ENCODE measurements around the gene LONRF3. TPM values are rescaled to one million over a fixed set of nuclear protein-coding genes. Genes with fewer than 3 reads are reported as not detected.
"Not testable (repeated sequence)": the region's sequence is repeated elsewhere in the genome, so short reads cannot be mapped to it uniquely, and the experiment has no call there.

LONRF3 gene
- total RNA-seq, 2 donors from 2014 or later: 14.2 to 17.0 TPM

GRCh38 chrX:118973389-118974087 is 880 bp upstream of the LONRF3 start:
- DNase-seq: no peak
- Mint-ChIP-seq H3K27ac (peak overlapping the region; percentile 96), H3K27me3 (peaks cover 8% of the 10 kb centered on the region), H3K4me3 (peak overlapping the region; percentile 96), H3K36me3 (ENCODE audit: low read depth) (no peaks in the 10 kb centered on the region), H3K4me1 (peaks cover 11% of the 10 kb centered on the region)
- no peak for ATAC-seq
- H3K9me3 ChIP-seq (ENCODE audit: control insufficient read depth, low read length, poor library complexity, severe bottlenecking): no peaks in the 10 kb centered on the region

DNA sequence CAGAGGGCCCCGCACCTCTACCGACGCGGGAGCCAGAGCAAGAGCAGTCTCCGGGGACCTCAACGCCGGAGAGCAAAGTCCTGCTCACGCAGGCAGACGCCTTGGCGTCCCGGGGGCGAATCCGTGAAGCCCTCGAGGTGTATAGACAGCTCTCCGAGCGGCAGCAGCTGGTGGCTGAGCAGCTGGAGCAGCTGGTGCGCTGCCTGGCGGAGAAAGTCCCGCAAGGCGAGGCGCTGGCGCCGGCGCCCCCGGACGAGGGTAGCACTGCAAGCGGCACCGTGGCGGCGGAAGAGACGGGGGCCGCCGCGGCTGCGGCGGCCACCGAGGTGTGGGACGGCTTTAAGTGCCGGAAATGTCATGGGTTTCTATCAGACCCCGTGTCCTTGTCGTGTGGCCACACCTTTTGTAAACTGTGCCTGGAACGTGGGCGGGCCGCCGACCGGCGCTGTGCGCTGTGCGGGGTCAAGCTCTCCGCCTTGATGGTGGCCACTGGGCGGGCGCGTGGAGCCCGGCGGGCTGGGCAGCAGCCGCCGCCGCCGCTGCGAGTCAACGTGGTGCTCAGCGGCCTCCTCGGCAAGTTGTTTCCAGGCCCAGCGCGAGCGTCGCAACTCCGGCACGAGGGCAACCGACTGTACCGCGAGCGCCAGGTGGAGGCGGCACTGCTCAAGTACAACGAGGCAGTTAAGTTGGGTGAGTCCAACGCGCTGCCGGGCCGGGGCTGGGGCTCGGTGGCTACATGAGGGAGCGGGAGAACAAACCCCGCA is 672 bp downstream of the LONRF3 start:
- Mint-ChIP-seq H3K27me3 (peaks cover 8% of the 10 kb centered on the region), H3K4me1 (peaks cover 11% of the 10 kb centered on the region), H3K36me3 (ENCODE audit: low read depth) (no peaks in the 10 kb centered on the region), H3K4me3 (peak overlapping the region; percentile 96), H3K27ac (peak overlapping the region; percentile 96)
- DNase-seq: peak; percentile 46 to 52 (median 52)
- peak; percentile 73 for ATAC-seq
- H3K9me3 ChIP-seq (ENCODE audit: control insufficient read depth, low read length, poor library complexity, severe bottlenecking): no peaks in the 10 kb centered on the region

- H3K36me3 Mint-ChIP-seq (ENCODE audit: low read depth): no peaks in the 10 kb centered on the region
Observed at GRCh38 chrX:118975831-118976598, 1.6 kb downstream of the LONRF3 start.

GRCh38 chrX:118976599-118977340 is 2.4 kb downstream of the LONRF3 start:
- peak overlapping the region; percentile 37 for H3K27ac Mint-ChIP-seq
- peak overlapping the region; percentile 96 for H3K4me3 Mint-ChIP-seq
- no peaks in the 10 kb centered on the region for H3K36me3 Mint-ChIP-seq (ENCODE audit: low read depth)
- peaks cover 8% of the 10 kb centered on the region for H3K27me3 Mint-ChIP-seq
- peaks cover 15% of the 10 kb centered on the region for H3K4me1 Mint-ChIP-seq
- ATAC-seq (no peak), DNase-seq (peak in 2 of 3 donors; percentile 18)
- H3K9me3 ChIP-seq (ENCODE audit: control insufficient read depth, low read length, poor library complexity, severe bottlenecking): no peaks in the 10 kb centered on the region

More at GRCh38 chrX:118975831-118976598, 1.6 kb downstream of the LONRF3 start:
- no peaks in the 10 kb centered on the region for H3K9me3 ChIP-seq (ENCODE audit: control insufficient read depth, low read length, poor library complexity, severe bottlenecking)
- DNase-seq: peak; percentile 39 to 68 (median 52)
- Mint-ChIP-seq H3K27me3 (peaks cover 8% of the 10 kb centered on the region), H3K4me1 (peaks cover 13% of the 10 kb centered on the region), H3K4me3 (peak overlapping the region; percentile 96), H3K27ac (peak overlapping the region; percentile 96)
- peak; percentile 48 for ATAC-seq

- H3K36me3 Mint-ChIP-seq (ENCODE audit: low read depth): no peaks in the 10 kb centered on the region
- H3K4me1 Mint-ChIP-seq: peaks cover 17% of the 10 kb centered on the region
- ATAC-seq (no peak), DNase-seq (no peak)
- H3K27me3 Mint-ChIP-seq: peaks cover 8% of the 10 kb centered on the region
- peak overlapping the region; percentile 37 for H3K27ac Mint-ChIP-seq
- peak overlapping the region; percentile 80 for H3K4me3 Mint-ChIP-seq
- H3K9me3 ChIP-seq (ENCODE audit: control insufficient read depth, low read length, poor library complexity, severe bottlenecking): no peaks in the 10 kb centered on the region
Observed at GRCh38 chrX:118977424-118977823, 3.0 kb downstream of the LONRF3 start.

DNA sequence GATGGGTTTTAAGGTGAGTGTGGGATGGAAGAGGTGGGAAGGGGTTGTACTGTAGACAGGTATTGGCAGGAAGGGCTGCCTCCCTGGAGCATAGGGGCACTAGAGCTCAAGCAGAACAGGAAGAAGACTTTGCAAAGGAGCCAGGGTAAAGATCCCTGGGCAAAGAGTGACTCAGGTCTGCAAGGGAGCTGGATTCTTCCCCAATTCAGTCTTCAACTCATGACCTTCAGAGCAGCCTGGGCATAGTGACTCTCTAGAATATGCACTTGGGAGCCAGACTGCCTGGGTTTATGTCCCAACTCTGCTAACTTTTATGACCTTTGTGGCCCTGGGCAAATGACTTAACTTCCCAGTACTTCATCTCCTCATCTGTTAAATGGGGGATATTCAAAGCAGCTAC is 4.0 kb downstream of the LONRF3 start:
- ATAC-seq (no peak), DNase-seq (no peak)
- H3K4me1 Mint-ChIP-seq: peaks cover 17% of the 10 kb centered on the region
- H3K9me3 ChIP-seq (ENCODE audit: control insufficient read depth, low read length, poor library complexity, severe bottlenecking): no peaks in the 10 kb centered on the region
- H3K27me3 Mint-ChIP-seq: no peaks in the 10 kb centered on the region
- no peak overlapping the region for H3K27ac Mint-ChIP-seq
- no peak overlapping the region for H3K4me3 Mint-ChIP-seq
- H3K36me3 Mint-ChIP-seq (ENCODE audit: low read depth): no peaks in the 10 kb centered on the region

GRCh38 chrX:118980761-118981160 is 6.3 kb downstream of the LONRF3 start:
- ATAC-seq (no peak), DNase-seq (no peak)
- Mint-ChIP-seq H3K4me3 (no peak overlapping the region), H3K27me3 (no peaks in the 10 kb centered on the region), H3K4me1 (peaks cover 9% of the 10 kb centered on the region), H3K36me3 (ENCODE audit: low read depth) (no peaks in the 10 kb centered on the region), H3K27ac (no peak overlapping the region)
- H3K9me3 ChIP-seq (ENCODE audit: control insufficient read depth, low read length, poor library complexity, severe bottlenecking): no peaks in the 10 kb centered on the region

GRCh38 chrX:118983513-118983912 is 9.1 kb downstream of the LONRF3 start:
- ATAC-seq: no peak
- Mint-ChIP-seq H3K27ac (no peak overlapping the region), H3K27me3 (no peaks in the 10 kb centered on the region)

DNA sequence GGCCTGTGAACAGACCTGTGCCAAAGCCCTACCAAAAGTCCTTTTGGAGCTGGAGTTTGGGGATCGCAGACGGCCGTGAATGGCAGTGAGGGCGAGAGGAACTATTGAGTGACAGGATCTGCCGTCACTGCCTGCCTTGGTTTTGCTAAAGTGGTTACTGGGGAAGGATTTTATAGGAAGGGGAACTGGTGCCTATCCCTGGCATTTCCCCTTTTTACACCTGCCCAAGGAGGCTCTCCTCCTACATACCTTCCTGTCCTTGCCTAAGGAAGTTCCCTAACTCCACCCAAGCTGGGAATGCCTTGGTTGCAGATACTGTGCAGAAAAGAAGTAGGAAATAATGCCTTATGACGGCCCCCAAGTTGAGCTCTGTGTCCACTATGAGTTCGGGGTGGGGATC is 14.5 kb downstream of the LONRF3 start:
- H3K36me3 Mint-ChIP-seq (ENCODE audit: low read depth): peaks cover 2% of the 10 kb centered on the region

More at GRCh38 chrX:118983513-118983912, 9.1 kb downstream of the LONRF3 start:
- no peaks in the 10 kb centered on the region for H3K9me3 ChIP-seq (ENCODE audit: control insufficient read depth, low read length, poor library complexity, severe bottlenecking)
- H3K4me1 Mint-ChIP-seq: peaks cover 5% of the 10 kb centered on the region
- no peaks in the 10 kb centered on the region for H3K36me3 Mint-ChIP-seq (ENCODE audit: low read depth)
- H3K4me3 Mint-ChIP-seq: no peak overlapping the region
- DNase-seq: no peak

DNA sequence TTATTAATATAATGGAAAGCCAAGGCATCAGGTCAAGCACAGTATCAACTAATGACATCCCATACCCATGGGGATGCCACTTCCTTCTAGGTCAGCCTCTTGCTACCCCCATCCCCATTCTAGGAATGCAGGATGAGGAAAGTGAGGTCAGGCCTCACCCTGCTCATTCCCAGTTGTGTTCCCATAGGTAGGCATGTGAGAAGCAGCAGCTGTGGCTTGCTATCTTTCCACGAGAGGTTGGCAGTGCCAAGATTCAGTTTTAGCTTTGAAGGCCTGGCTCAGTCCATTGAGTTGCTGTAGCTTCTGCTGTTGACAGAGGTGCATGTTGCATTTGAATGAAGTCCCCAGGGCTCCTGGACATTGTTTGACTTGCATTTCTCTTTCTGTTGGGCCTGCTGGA is 15.5 kb downstream of the LONRF3 start:
- no peak overlapping the region for H3K27ac Mint-ChIP-seq
- no peak for ATAC-seq

More for the DNA sequence above, 14.5 kb downstream of the LONRF3 start:
- Mint-ChIP-seq H3K4me1 (peaks cover 12% of the 10 kb centered on the region), H3K4me3 (no peak overlapping the region), H3K27me3 (no peaks in the 10 kb centered on the region), H3K27ac (peak overlapping the region; percentile 8)
- H3K9me3 ChIP-seq (ENCODE audit: control insufficient read depth, low read length, poor library complexity, severe bottlenecking): no peaks in the 10 kb centered on the region
- no peak for ATAC-seq
- no peak for DNase-seq

DNA sequence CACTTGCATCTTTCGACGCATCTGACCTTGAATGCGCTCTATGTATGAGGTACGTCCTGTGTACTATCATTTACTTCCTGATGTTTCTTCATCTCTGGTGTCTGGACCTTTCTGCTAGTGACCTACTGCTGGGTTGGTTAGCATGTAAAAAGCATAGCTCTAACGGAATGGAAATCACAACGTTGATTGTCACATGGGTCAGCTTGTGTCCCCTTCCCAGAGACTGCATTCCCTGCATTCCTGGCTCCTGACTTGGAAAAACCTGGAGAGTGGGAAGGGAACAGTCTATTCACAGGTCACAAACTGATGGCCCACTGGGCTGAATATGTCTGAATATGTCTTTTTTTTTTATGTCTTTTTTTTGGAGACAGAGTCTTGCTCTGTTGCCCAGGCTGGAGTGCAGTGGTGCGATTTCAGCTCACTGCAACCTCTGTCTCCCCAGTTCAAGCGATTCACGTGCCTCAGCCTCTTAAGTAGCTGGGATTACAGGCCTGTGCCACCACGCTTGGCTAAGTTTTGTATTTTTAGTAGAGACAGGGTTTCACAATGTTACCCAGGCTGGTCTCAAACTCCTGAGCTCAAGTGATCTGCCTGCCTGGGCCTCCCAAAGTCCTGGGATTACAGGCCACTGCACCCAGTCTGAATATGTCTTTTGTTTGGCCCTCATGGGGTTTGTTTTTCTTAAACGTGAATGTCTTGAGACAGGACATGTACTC is 16.3 kb downstream of the LONRF3 start:
- DNase-seq (no peak), ATAC-seq (no peak)
- no peak overlapping the region for H3K4me3 Mint-ChIP-seq
- H3K36me3 Mint-ChIP-seq (ENCODE audit: low read depth): peaks cover 2% of the 10 kb centered on the region
- H3K27ac Mint-ChIP-seq: peak overlapping the region; percentile 49
- peaks cover 17% of the 10 kb centered on the region for H3K4me1 Mint-ChIP-seq
- H3K27me3 Mint-ChIP-seq: no peaks in the 10 kb centered on the region
- no peaks in the 10 kb centered on the region for H3K9me3 ChIP-seq (ENCODE audit: control insufficient read depth, low read length, poor library complexity, severe bottlenecking)

More for the DNA sequence above, 15.5 kb downstream of the LONRF3 start:
- H3K27me3 Mint-ChIP-seq: no peaks in the 10 kb centered on the region
- H3K9me3 ChIP-seq (ENCODE audit: control insufficient read depth, low read length, poor library complexity, severe bottlenecking): no peaks in the 10 kb centered on the region
- DNase-seq: no peak
- no peak overlapping the region for H3K4me3 Mint-ChIP-seq
- peaks cover 2% of the 10 kb centered on the region for H3K36me3 Mint-ChIP-seq (ENCODE audit: low read depth)
- peaks cover 12% of the 10 kb centered on the region for H3K4me1 Mint-ChIP-seq

- Mint-ChIP-seq H3K4me3 (peak overlapping the region; percentile 59), H3K4me1 (peaks cover 18% of the 10 kb centered on the region), H3K27ac (peak overlapping the region; percentile 69)
- not testable (repeated sequence) for H3K27me3 Mint-ChIP-seq; H3K9me3 ChIP-seq (ENCODE audit: control insufficient read depth, low read length, poor library complexity, severe bottlenecking); H3K36me3 Mint-ChIP-seq (ENCODE audit: low read depth); DNase-seq
- peak; percentile 40 for ATAC-seq
Observed at GRCh38 chrX:118992441-118993121, 18.2 kb downstream of the LONRF3 start.

All from T-helper 17 cell (primary cell).